Peyer's patch (tissue), 4 donors: Measurements from ENCODE around the gene PLP1.

Source experiments
- CTCF ChIP-seq, 6 experiments: fragments of 450-650 bp in 4 of 6; fragments of 200-600 bp in 2 of 6; sonication (generic) in 1 of 6; IDR thresholded peaks; one replicate each; pipeline ENCODE4 v1.5.1; 2017 to 2019; ENCODE audit warnings: antibody characterized with exemption in 6 of 6, mild to moderate bottlenecking in 3 of 6, moderate library complexity in 1 of 6
- POLR2A ChIP-seq, 2 donors: fragments of 450-650 bp; IDR thresholded peaks; one replicate each; pipeline ENCODE4 v1.5.1; 2017; ENCODE audit warnings: antibody characterized with exemption in 2 of 2, mild to moderate bottlenecking in 2 of 2, moderate library complexity in 2 of 2

GRCh38 chrX:103781706-103782105 lies 5.1 kb downstream of the PLP1 start:
- no peak for TF ChIP-seq CTCF (IDR thresholded peaks at IDR 0.05)
- TF ChIP-seq POLR2A (IDR thresholded peaks at IDR 0.05), result no peak
